Myocyte (in vitro differentiated cells): ENCODE results near the gene FPGS. TPM values are rescaled to one million over a fixed set of nuclear protein-coding genes. Genes with fewer than 3 reads are reported as not detected.

Source experiments
- DNase-seq: peaks from one replicate; pipeline ENCODE4 v3.0.0-alpha.2; 2012; ENCODE audit warnings: low read depth
- microRNA-seq: library from miRNA; unstranded; fragments of <30 nt; microRNA quantifications from one replicate; pipeline ENCODE4, GENCODE V29; 2016
- total RNA-seq: library from RNA; depleted of rRNA; stranded (reverse); fragments of >200 nt; gene quantifications from 2 replicates; pipeline ENCODE4 v1.2.3, GENCODE V29; 2014

FPGS gene
- total RNA-seq, 1 donor from 2014 or later: 141 TPM

DNA sequence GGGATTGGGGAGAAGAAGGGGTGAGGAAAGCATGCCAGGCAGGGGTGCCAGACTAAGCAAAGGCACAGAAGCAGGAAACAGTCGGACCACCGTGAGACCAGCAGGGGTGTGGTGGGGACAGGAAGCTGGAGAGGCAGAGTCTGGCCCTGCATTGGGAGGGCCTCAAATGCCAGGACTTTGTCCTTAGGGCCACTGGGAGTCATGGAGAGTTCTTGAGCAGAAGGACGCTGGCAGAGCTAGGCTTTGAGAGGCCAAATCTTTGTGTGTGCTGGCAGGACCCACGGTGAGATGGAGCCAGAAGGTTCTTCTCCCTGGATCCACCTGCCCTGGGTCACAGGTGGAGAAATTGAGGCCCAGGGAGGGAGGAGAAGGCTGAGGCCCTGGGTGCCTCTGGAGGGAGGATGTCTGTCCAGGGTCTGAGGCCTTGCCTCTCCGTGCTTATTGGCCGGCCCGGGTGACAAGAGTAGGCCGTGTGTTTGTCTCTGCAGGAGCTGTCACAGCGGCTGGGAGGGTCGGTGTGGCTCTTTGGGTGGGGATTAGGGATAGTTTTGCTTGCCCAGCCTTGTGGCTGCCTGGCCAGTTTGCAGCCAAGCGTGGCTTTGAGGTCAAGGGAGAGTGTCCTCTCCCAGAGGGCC is 53.5 kb downstream of the FPGS start:
- DNase-seq: peak; percentile 43

DNA sequence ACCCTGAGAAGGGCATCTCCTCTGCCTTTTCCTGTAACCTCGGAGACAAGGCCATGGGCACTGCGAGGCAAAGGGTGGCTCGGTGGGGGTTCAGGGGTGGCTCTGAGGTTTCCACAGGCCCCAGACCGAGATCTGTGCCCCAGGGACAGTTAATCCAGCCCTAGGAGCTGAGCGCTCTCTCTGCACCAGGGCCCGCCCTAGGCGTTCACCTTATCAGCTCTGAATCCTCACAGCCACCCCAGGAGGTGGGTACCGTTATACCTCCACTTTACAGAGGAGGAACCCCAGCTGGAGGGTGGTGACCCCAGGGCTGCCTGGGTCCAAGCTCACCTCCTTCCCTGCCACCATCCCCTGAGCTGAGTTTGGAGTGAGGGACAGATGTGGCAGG is 54.0 kb downstream of the FPGS start:
- no peak for DNase-seq

DNA sequence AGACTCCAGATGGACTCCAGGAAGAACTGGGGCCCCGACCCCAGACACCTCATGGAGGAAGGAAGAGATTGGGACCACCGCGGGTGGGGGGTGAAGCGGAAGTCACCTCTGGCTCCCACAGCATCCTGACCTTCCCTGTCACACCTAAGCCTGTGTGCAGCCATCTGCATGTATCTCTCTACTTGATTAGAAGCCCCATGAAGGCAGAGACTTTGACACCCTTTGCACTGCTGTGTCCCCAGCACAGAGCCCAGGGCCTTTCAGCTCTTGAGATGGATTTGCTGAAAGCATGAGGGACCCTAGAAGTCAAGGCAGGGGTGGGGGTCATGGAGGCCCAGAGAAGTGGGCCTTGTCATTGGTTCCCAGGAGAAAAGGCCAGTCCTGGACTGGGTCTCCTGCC is 54.6 kb downstream of the FPGS start:
- DNase-seq: no peak

DNA sequence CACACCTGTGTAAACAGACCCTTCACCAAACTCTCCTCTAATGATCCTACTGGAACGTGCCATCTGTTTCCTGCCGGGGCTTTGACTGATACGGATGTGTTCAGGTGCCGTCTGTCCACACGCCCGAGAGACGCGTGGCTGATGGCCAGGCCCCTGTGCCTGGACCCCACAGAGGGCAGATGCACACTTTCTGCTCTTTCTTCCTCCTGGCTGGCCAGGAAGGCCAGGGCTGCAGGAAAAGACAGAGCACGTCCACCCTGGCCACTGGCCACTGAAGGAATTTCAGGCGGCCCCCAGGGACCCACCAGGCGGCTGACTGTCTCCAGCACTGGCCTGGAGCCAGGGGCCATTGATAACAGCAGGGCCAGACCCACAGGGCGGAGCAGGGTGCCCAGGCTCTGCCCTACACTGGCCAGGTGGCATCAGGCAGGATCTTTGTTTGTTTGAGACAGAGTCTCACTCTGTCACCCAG is 55.4 kb downstream of the FPGS start:
- peak; percentile 71 for DNase-seq

DNA sequence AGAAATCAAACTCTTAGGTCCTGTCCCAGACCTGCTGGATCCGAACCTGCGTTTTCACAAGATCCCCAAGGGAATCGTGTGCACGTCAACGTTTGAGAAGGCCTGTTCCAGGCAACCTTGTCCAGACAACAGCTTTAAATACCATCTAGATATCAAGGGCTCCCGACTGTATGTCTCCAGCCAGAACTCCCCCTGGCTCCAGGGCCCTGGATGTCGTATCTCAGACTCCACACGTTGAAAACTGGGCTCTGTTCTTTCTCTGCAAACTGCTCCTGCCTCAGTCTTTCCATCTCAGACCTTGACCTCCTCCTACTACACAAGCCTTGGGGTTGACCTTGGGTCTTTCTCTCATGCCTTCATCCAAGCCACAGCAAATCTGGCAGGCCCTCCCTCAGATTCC is 57.6 kb downstream of the FPGS start:
- DNase-seq: no peak

DNA sequence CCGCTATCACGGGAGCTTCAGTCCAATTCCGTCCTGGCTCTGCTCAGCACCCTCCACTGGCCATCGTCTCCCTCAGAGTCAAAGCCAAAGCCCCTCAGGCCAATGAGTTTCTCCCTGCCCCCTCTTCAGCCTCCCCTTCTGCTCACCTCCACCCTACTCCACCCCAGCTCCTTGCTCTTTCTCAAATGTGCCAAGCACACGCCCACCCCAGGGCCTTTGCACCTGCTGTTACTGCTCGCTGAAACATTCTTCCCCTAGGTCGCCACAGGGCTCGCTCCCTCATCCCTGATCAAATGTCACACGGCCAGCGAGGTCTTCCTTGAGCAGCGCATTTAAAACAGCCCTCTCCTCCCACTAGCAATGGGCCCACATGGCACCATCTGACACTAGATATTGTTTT is 58.1 kb downstream of the FPGS start:
- no peak for DNase-seq

DNA sequence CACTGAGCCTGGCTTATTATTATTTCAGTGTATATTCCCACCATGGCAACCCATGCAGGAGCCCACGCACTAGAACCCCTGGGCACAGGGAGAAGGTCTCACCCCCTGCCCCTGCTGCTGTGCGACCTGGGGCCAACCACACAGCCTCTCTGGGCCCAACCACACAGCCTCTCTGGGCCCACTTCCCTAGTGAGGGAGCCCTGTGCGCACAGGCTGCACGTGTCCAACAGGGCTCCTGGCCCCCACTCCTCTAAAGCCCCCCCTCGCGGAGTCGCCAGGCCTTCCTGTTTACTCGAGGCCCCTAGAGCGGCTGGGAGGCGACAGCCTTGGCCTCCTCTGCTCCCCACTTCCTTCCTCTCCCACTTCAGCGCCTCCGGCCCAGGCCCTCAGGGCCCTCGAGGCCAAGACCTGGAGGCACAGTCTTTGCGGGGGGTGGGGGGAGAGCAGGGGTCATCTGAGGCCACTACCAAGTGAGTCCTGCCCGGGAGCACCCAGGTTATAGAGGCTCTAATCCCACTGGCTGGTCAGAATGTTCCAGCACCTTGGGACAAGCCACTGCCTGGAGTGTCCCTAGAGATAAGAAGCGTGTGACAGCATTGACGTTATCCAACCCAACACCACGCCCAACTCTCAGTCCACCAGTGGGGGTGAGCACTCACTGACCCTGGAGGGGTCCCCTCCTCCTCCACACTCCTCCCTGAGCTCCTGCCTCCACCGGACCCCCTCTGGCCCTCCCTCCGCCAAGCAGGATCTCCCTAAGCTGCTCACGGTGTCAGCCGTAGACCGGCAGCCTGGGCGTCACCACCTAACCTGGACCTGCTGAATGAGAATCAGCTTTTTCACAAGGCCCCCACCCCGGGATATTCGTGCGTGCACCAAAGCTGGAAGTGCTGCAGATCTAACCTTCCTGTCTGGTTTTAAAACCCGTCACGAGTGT is 59.7 kb downstream of the FPGS start:
- DNase-seq: no peak

DNA sequence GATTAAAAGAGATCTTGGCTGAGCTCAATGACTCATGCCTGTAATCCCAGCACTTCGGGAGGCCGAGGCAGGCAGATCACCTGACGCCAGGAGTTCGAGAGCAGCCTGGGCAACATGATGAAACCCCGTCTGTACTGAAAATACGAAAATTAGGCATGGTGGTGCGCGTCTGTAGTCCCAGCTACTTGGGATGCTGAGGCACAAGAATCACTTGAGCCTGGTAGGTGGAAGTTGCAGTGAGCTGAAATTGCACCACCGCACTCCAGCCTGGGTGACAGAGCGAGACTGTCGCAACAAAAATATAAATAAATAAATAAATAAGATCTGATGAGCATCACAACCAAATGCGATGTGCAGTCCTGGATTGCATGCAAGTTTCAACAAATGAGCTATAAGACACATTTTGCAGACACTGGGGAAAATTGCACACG is 60.5 kb downstream of the FPGS start:
- no peak for DNase-seq

Small RNA genes lying within 50 kb of the gene (microRNA-seq; reads per million reads assigned to microRNA genes)
- gene MIR2861 (not detected), gene MIR3960 (not detected)

Other genes starting within 250 kb of the FPGS start
- gene STXBP1, start 190.6 kb upstream of the FPGS start, total RNA-seq: 10.6 and 21.9 TPM in 2 replicates
- gene CFAP157, start 95.9 kb upstream of the FPGS start, total RNA-seq: 0.13 and 0.21 TPM in 2 replicates
- 35.6 and 57.0 TPM in 2 replicates for gene PTRH1, start 87.2 kb upstream of the FPGS start, total RNA-seq
- 0.05 TPM in 1 of 2 replicates, not detected in the other for gene TTC16, start 86.8 kb upstream of the FPGS start, total RNA-seq
- 7.4 and 11.0 TPM in 2 replicates for gene TOR2A, start 67.6 kb upstream of the FPGS start, total RNA-seq
- 0.16 and 0.36 TPM in 2 replicates for gene SH2D3C, start 24.2 kb upstream of the FPGS start, total RNA-seq
- 71.1 and 84.0 TPM in 2 replicates for gene CDK9, start 16.8 kb upstream of the FPGS start, total RNA-seq
- 10.5 and 12.5 TPM in 2 replicates for gene ENG, start 51.8 kb downstream of the FPGS start, total RNA-seq
- 611 and 777 TPM in 2 replicates for gene AK1, start 74.8 kb downstream of the FPGS start, total RNA-seq
- 111 and 121 TPM in 2 replicates for gene ST6GALNAC6, start 96.7 kb downstream of the FPGS start, total RNA-seq
- gene ST6GALNAC4, start 114.2 kb downstream of the FPGS start, total RNA-seq: 114 and 195 TPM in 2 replicates
- gene PIP5KL1, start 127.9 kb downstream of the FPGS start, total RNA-seq: 0.36 and 1.5 TPM in 2 replicates
- gene DPM2, start 135.0 kb downstream of the FPGS start, total RNA-seq: 12.5 and 12.6 TPM in 2 replicates
- gene EEIG1, start 178.1 kb downstream of the FPGS start, total RNA-seq: 4.8 and 6.7 TPM in 2 replicates